Testis (tissue), 2 donors: ENCODE data around the gene SPRR1A.

Source experiments
- POLR2A ChIP-seq: fragments of 450-650 bp; IDR thresholded peaks from one replicate; pipeline ENCODE4 v1.6.1; 2017; ENCODE audit warnings: antibody characterized with exemption, mild to moderate bottlenecking, moderate library complexity
- TF ChIP-seq, protein P1 (sequence below), 3 experiments: fragments of 450-650 bp in 2 of 3; fragments of 200-600 bp in 1 of 3; sonication (generic) in 1 of 3; IDR thresholded peaks; one replicate each; pipeline ENCODE4 v1.5.1; 2016 to 2019; ENCODE audit warnings: antibody characterized with exemption in 3 of 3, mild to moderate bottlenecking in 2 of 3, moderate library complexity in 1 of 3

DNA sequence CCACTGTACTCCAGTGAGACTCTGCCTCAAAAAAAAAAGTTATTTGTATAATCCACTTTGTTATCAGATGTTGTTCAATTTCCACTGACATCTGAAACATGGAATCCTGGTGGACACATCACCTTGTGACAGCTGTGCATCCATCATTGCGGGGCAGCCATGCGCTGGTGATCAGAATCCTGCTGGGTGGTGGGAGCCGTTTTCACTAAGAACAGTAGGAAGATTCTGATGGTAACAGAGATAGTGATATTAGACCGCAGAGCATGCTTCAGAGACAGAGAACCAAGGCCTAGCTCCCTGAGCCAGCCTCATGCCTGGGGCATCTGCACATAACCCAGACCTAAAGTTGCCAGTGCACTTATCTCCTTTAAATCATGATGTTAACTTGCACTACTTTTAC lies 14.6 kb downstream of the SPRR1A start:
- TF ChIP-seq, protein P1, sequence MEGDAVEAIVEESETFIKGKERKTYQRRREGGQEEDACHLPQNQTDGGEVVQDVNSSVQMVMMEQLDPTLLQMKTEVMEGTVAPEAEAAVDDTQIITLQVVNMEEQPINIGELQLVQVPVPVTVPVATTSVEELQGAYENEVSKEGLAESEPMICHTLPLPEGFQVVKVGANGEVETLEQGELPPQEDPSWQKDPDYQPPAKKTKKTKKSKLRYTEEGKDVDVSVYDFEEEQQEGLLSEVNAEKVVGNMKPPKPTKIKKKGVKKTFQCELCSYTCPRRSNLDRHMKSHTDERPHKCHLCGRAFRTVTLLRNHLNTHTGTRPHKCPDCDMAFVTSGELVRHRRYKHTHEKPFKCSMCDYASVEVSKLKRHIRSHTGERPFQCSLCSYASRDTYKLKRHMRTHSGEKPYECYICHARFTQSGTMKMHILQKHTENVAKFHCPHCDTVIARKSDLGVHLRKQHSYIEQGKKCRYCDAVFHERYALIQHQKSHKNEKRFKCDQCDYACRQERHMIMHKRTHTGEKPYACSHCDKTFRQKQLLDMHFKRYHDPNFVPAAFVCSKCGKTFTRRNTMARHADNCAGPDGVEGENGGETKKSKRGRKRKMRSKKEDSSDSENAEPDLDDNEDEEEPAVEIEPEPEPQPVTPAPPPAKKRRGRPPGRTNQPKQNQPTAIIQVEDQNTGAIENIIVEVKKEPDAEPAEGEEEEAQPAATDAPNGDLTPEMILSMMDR (IDR thresholded peaks at IDR 0.05): no peak
- no peak for TF ChIP-seq POLR2A
